KOPT-K1 (cell line): ENCODE data around the gene KDM6A.
"Not testable (repeated sequence)": the region's sequence is repeated elsewhere in the genome, so short reads cannot be mapped to it uniquely, and the experiment has no call there.

ENCODE experiments used
- H3K27ac ChIP-seq: fragments of 200-600 bp; sonication (generic); 2 replicates; pipeline ENCODE4 v1.5.1; 2016; ENCODE audit warnings: antibody characterized with exemption, mild to moderate bottlenecking, low read depth, low read length; ENCODE audit not compliant: poor library complexity, severe bottlenecking
- H3K36me3 ChIP-seq: fragments of 200-600 bp; sonication (generic); 2 replicates; pipeline ENCODE4 v1.5.1; 2017; ENCODE audit warnings: antibody characterized with exemption, mild to moderate bottlenecking, low read length, moderate library complexity; ENCODE audit not compliant: insufficient read depth
- H3K9me3 ChIP-seq: fragments of 200-600 bp; sonication (generic); 2 replicates; pipeline ENCODE4 v1.5.1; 2017; ENCODE audit warnings: antibody characterized with exemption, low read length, mild to moderate bottlenecking; ENCODE audit not compliant: insufficient read depth, poor library complexity, severe bottlenecking

KDM6A gene

GRCh38 chrX:44903830-44904530 lies 31.0 kb downstream of the KDM6A start:
- no peak overlapping the region for H3K27ac ChIP-seq
- H3K36me3 ChIP-seq: no peaks in the 10 kb centered on the region
- peaks cover 5% of the 10 kb centered on the region for H3K9me3 ChIP-seq

- Histone ChIP-seq H3K36me3 (no peaks in the 10 kb centered on the region), H3K9me3 (peaks cover 10% of the 10 kb centered on the region), H3K27ac (no peak overlapping the region)
These were observed 31.6 kb downstream of the KDM6A start for GRCh38 chrX:44904542-44905115.

GRCh38 chrX:44906041-44906440 lies 33.1 kb downstream of the KDM6A start:
- Histone ChIP-seq H3K9me3 (peaks cover 12% of the 10 kb centered on the region), H3K36me3 (no peaks in the 10 kb centered on the region), H3K27ac (no peak overlapping the region)

- Histone ChIP-seq H3K36me3 (no peaks in the 10 kb centered on the region), H3K9me3 (peaks cover 12% of the 10 kb centered on the region), H3K27ac (no peak overlapping the region)
These were observed 33.6 kb downstream of the KDM6A start for GRCh38 chrX:44906542-44906941.

- peaks cover 12% of the 10 kb centered on the region for H3K9me3 ChIP-seq
- no peaks in the 10 kb centered on the region for H3K36me3 ChIP-seq
- H3K27ac ChIP-seq: no peak overlapping the region
These were observed 35.2 kb downstream of the KDM6A start for GRCh38 chrX:44908153-44908552.

GRCh38 chrX:44908827-44909226 lies 35.8 kb downstream of the KDM6A start:
- no peak overlapping the region for H3K27ac ChIP-seq
- H3K9me3 ChIP-seq: peaks cover 12% of the 10 kb centered on the region
- no peaks in the 10 kb centered on the region for H3K36me3 ChIP-seq

GRCh38 chrX:44910508-44910907 lies 37.5 kb downstream of the KDM6A start:
- H3K27ac ChIP-seq, H3K36me3 ChIP-seq: not testable (repeated sequence)
- peaks cover 12% of the 10 kb centered on the region for H3K9me3 ChIP-seq

GRCh38 chrX:44911074-44911600 lies 38.1 kb downstream of the KDM6A start:
- H3K9me3 ChIP-seq: peaks cover 12% of the 10 kb centered on the region
- H3K27ac ChIP-seq, H3K36me3 ChIP-seq: not testable (repeated sequence)

GRCh38 chrX:44913656-44914531 lies 40.9 kb downstream of the KDM6A start:
- H3K36me3 ChIP-seq: no peaks in the 10 kb centered on the region
- peaks cover 8% of the 10 kb centered on the region for H3K9me3 ChIP-seq
- no peak overlapping the region for H3K27ac ChIP-seq

- H3K27ac ChIP-seq: no peak overlapping the region
- no peaks in the 10 kb centered on the region for H3K36me3 ChIP-seq
- H3K9me3 ChIP-seq: peaks cover 1% of the 10 kb centered on the region
These were observed 41.7 kb downstream of the KDM6A start for GRCh38 chrX:44914532-44915198.

GRCh38 chrX:44915361-44915868 lies 42.4 kb downstream of the KDM6A start:
- Histone ChIP-seq H3K36me3 (no peaks in the 10 kb centered on the region), H3K9me3 (no peaks in the 10 kb centered on the region), H3K27ac (no peak overlapping the region)

GRCh38 chrX:44918722-44919121 lies 45.7 kb downstream of the KDM6A start:
- Histone ChIP-seq H3K27ac (no peak overlapping the region), H3K9me3 (no peaks in the 10 kb centered on the region), H3K36me3 (no peaks in the 10 kb centered on the region)

- H3K27ac ChIP-seq: no peak overlapping the region
- no peaks in the 10 kb centered on the region for H3K9me3 ChIP-seq
- H3K36me3 ChIP-seq: no peaks in the 10 kb centered on the region
These were observed 50.0 kb downstream of the KDM6A start for GRCh38 chrX:44922980-44923379.

- no peaks in the 10 kb centered on the region for H3K36me3 ChIP-seq
- no peak overlapping the region for H3K27ac ChIP-seq
- no peaks in the 10 kb centered on the region for H3K9me3 ChIP-seq
These were observed 54.4 kb downstream of the KDM6A start for GRCh38 chrX:44927398-44927797.
